ENCODE measurements around the gene CACNA2D4.

CACNA2D4 gene

DNA sequence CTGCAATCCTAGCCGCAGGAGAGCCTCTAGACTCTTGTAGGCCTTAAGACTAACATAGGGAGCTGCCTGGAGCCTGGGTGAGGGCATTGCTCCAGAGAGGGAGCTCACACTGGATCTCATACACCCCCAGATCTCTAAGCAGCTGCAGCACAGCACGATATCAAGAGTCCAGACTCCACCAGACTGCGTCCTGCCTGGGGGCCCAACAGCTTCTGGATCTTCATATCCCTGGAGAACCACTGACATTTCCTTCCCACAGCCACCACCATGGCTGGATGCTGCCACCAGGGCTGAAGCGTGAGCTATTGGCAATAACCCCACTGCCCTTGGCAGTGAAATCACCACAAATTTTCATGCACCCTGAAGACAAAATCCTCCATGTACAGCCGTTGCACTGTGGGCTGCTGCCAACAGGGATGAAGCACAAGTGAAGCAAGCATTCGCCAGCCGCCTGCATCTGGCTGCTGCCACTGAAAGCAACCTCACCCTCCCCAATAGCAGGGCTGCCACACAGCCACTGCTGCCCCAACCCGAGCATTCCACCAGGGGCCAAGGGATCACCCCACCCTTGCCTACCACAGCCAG lies 28.2 kb downstream of the CACNA2D4 start:
- in situ Hi-C loops (cut with MboI; ENCODE audit: low sequenced_read_pairs) = no loop called here

DNA sequence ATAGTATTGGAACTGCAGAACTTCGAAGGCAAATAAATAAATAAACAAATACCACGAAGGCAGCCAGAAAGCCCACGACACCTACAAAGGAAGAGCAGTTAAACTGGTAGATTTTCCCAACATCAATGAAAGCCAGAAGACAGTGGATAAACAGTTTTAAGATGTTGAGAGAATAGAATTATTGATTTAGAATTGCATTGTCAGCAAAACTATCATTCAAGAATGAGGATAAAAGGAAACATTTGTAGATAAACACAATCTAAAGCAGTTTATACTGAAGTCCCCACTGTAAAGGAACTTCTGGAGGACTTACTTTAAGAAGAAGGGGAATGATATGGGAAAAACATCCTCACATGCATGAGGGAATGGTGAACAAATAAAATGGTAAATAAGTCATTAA lies 29.5 kb downstream of the CACNA2D4 start:
- in situ Hi-C loops (cut with MboI; ENCODE audit: low sequenced_read_pairs) = no loop called here

DNA sequence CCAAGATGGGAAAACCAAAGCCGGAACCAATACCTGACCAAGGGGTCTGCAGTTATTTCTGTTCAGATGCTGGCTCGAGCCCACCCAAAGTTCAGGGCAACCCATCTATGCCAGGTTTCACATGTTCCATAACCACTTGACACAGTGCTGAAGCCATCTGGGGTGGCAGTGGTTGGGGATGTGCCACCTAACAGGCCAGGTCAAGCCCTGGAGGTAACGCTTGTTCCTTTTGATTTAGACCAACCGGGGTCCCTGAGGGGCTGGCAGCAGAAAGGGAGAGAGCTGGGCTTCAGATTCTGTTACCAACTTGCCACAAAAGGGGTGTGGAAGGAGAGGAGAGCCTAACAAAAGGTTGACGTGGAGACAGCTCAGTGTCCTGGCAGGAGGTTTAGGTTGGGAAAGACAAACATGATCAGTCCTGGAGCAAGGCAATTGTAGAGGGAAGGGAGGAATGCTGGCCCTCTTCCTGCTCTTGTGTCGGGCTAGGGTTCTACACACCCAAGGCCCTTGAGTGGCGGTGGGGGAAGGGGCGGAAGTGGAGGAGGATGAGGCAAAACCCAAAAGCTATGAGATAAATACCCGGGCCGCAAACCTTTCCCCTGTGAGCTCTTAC lies 31.9 kb downstream of the CACNA2D4 start:
- in situ Hi-C loops (cut with MboI; ENCODE audit: low sequenced_read_pairs) = no loop called here

DNA sequence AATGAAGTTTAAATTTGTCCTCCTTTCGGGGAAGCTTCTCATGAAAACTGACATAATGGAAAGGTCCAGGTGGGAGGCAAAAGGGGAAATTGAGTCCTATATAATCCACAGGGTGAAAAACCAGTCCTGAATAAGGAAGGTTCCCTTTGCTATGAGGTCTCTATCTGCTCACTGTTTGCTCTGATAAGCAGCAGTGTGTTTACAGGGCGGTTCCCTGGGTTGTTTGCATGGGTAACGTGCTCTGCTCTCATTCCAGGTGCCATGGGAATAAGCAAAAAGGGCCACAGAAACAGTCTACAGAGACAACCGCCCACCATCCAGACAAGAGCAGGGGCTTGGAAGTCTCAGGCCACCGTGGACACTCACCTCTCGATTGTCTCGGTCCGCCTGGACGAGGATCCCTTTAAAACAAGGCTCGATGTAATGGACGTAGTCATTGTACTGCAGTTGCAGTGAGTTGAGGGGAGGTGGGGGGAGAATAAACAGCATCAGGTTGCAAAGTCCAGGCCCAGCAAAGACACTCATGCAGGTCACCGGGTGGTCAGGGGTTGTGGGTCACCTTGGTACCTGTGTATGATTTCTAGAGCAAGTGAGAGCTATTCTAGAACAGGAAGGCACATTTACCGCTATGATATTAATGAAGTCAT lies 32.7 kb downstream of the CACNA2D4 start:
- in situ Hi-C loops (cut with MboI; ENCODE audit: low sequenced_read_pairs) = no loop called here

DNA sequence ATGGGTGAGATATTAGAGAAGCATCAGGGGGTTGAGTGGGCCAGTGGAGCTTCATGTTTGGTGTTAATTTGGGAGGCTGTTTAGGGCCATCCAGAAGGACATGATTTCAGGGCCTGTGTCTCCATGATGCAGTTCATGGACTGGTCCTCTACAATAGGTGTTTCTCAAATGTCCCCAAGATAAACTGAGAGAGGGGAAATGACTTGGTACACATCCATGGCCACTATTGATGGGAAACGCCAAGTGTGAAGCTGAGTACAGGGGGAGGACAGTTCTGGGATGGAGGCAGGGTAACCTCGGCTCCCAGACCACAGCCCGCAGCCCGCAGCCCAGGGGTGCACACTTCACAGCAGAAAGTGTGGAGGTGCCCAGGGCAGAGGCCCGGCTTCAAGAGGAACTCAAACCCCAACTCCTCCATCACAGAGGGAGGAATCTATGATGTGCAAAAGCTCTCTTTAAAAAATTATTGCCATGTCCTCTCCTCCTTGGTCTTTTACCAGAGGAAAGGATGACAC lies 33.3 kb downstream of the CACNA2D4 start:
- in situ Hi-C loops (cut with MboI; ENCODE audit: low sequenced_read_pairs) = no loop called here

DNA sequence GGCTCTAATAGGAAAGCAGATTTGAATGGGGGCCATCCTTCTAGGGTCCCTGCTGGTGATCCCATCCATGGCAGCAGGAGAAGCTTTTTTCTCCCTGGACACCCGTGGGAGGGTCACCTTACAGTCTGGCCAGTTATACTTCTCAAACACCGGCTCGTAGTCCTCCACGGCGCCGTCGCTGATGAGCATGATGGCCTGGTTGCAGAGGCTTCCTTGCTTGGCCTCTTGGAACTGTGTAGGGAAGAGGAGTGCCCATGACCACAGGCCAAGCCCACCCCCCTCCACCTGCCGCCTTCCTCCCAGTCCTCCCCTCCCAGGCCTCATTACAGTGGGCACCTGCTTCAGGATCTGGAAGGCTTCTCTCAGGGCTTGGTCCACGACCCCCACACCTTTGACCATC lies 33.8 kb downstream of the CACNA2D4 start:
- in situ Hi-C loops (cut with MboI; ENCODE audit: low sequenced_read_pairs) = no loop called here

DNA sequence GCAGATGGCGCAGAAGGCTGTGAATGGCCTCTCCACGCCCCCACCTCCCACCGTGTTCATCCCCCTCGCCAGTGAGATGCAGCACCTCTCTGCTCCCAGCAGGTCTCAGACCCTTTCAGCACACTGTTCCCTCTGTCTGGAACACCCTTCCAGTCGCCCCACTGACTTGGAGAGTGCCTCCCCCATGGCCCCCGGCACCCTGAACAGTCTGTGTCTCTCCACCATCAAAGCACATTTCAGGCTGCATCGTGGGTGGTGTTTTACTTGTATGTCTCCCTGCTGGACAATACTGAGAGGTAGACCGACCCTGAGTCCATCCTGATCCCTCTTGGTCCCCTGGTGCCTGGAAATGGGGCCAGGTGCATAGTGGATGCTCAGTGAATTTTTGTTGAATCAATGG lies 34.9 kb downstream of the CACNA2D4 start:
- in situ Hi-C loops (cut with MboI; ENCODE audit: low sequenced_read_pairs) = no loop called here

DNA sequence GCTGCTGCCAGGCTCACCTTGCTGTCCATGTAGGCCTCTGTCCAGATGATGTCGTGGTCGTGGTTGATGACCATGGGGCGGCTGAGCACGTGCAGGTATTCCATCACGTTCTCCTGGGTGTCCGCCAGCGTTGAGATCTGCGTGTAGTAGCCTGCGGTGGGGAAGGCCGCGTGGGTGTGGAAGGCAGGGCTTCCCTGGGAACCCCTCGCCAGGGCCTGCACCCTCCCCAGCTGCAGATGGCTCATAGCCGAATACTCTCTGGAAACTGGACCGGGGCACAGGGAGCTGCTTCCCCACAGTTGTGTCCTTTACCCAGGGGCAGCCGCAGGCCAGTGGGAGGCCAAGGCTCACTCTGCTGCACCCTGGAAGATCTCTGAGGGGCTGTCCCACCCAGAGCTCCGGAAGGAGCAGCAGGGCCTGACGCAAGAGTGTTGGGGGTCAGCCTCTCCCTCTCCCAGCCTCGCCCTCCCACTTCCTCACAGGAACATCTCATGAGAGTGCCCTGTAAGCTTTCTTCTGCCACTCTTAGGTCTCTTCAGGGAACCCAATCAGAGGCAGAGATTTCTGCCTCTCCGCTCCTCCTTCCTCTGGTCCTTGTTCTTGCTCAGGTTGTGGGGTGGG lies 35.5 kb downstream of the CACNA2D4 start:
- in situ Hi-C loops (cut with MboI; ENCODE audit: low sequenced_read_pairs) = no loop called here

DNA sequence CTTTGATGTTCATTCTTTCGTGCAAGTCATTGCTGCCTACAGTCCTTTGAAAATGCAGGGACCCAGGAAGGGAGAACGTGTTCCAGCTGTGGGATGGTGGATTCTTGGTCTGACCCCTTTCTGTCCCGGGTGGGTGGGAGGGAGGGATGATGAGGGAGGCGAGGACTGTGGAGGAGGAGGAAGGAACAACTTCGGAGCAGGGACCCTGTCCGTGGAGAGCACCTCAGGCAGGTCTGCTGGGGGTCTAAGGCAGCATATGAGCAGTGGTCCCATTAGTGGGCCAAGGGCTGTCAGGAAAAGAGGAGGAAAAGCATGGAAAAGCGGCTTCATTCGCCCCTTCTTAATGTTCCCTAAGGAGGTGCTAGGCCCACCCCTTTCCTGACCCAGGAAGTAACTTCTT lies 36.0 kb downstream of the CACNA2D4 start:
- in situ Hi-C loops (cut with MboI; ENCODE audit: low sequenced_read_pairs) = no loop called here

DNA sequence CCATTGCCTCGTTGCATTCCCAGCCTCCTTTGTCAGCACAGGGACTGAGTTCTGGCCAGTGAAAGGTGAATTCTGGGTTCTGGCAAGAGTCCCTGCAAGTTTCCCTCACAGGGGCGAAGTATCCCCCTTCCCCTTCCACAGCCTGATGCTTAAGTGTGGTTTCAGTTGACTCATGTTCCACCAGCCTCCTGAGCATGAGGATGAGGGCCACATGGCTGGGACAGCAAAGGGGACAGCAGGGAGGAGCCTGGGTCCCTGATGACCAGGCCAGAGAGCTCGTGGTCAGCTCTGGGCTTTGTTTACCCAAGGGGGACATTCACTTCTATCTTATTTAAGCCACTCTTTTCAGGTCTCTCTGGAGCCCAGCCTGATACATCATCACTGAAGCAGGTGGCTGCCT lies 36.5 kb downstream of the CACNA2D4 start:
- in situ Hi-C loops (cut with MboI; ENCODE audit: low sequenced_read_pairs) = no loop called here

DNA sequence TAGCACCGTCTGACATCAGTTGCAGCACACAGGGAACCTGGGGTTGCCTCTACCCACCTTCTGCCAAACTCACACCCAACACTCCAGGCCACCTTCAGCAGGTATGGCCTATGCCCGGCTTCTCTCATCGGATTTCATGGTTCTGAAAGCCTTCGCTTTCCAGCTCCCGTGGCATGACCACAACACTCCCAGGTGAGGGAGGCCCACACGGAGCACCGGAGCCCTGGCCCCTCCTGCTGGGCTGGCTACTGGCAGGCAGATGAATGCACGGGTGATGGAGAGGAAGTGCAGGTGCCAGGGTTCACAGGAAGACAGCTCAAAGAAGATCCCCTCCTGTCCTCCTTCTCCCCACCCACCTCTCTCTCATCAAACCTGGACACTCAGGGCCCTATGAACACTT lies 37.2 kb downstream of the CACNA2D4 start:
- in situ Hi-C loops (cut with MboI; ENCODE audit: low sequenced_read_pairs) = no loop called here

DNA sequence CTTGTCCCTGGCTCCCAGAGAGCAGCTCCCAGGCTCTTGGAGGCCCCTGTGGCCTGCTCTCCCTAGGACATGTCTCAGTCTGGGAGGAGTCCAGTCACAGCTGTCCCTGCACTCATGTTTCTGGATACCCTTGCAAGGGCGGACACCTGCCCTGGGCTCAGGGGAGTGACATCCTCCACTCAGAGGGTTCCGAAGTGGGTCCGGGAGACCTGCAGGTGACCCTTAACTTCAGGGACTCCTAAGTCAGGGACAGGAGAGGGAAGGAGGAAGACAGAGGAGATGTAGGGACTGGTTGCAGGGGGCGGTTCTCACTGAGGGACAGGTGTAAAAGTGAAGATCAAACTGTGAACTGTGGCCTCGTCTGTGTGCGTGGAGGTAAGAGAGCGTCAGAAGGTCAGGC lies 37.6 kb downstream of the CACNA2D4 start:
- in situ Hi-C loops (cut with MboI; ENCODE audit: low sequenced_read_pairs) = no loop called here

DNA sequence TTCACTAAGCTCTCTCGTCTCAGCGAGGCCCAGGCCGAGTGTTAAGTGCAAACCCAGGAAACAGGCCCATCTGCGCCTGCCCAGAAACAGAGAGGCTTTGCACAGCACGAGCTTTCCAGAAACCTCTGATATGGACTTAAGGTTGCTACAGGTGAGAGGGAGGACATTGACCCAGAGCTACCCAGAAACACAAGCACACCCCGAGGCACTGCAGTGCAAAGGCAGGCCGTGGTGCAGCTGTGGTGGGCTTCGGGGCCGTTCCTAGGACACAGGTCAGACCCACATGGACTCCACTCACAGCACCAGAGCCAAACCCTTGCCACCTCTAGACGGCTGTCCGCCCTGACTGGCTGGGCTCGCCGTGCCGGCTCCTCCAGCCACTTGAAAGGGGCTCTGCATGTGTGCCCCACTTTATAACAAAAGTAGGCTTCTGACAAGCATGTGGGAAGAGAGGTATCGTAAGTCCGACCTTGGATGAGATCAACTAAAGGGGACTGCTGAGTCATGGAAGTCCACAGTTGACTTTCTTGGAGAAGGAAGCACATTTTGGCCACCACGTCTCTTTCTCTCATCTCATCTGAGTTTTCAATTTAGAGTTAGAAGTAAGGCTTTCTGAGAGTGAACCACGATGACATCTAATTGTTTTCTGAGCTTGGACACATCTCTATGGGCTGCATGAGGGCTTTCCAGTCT lies 38.2 kb downstream of the CACNA2D4 start:
- in situ Hi-C loops (cut with MboI; ENCODE audit: low sequenced_read_pairs) = no loop called here

DNA sequence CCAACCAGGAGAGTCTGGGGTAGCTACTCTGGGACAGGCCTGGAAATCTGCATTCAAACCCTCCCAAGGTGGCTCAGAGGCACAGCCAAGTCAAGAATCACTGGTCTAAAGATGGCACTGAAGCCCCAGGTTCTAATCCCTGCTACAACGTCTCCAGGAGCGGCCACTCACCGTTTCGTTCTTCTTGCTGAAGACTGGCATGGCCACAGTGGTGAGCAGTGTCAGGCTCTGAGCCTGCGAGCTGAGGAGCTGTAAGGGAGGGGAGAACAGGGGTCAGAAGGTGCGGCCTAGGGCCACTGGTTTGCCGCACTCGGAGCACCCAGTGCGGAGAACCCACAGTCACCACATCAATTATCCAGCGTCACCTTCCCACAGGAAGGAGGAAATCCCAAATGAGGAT lies 38.8 kb downstream of the CACNA2D4 start:
- in situ Hi-C loops (cut with MboI; ENCODE audit: low sequenced_read_pairs) = no loop called here

DNA sequence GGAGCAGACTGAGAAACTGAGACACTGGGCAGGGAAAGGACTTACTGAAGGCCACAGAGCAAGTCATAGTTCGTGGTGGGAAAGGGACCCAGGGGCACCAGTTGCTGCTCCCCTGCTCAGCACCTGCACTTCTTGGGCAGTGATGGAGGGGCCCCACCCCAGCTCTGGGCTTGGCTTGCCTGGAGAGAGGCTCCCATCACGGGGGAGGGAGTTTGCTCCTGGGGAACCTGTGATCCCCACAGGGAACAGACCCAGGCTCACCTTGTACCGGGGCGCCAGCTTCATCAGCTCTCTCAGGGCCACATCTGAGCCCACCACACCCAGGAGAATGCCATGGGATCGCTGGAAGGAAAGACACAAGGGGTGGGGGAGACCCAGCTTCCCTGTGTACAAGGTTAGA lies 39.8 kb downstream of the CACNA2D4 start:
- in situ Hi-C loops (cut with MboI; ENCODE audit: low sequenced_read_pairs) = no loop called here

DNA sequence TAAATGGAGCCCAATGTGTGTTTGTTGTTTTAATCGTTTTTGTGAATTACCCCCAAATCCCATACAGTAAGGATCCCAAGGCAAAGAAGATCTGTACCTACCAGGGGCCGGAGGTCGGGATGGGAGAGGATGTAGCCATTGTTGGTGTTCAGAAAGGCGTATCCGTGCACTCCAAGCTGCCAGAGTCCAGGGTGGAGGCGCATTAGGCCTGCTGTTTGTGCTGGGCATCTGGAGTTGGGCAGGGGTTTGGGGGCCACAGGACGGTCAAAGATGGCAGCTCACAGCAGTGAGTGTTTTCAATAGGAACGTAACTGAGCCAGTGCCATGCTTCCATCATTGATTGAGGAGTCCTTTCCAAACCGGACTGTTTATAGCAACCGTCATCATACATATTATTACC lies 40.2 kb downstream of the CACNA2D4 start:
- in situ Hi-C loops (cut with MboI; ENCODE audit: low sequenced_read_pairs) = no loop called here

DNA sequence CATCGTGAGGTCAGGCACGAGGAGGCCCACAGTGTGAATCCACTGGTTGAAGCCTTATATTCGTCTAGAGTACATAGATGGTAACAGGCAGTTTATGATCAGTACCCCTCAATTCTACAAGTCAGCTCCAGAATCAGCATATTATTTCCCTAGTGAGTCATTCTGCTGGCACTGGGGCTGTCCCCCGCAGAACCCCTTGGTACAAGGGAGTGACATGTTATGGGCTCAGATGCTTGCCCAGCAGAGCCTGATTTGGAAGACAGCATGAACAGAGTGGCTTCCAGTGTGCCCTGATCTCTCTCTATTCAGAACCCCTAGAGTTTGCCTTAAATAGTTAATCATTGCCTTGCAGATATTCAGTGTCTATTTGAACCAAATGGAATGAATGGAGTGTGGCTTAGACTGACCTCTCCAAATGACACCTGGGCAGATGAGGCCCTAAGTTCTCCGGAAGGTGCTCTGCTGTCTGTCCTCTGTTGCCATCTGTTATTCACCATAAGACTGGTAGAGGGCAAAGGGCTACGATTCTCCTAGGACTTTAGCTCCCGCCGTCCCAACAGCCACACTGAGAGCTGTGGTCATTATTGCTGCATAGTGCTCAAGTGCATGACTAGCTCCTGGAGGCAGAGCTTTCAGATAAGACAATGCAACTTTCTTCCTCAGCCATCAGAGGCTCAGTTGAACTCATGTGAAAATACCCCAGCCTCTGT lies 41.1 kb downstream of the CACNA2D4 start:
- in situ Hi-C loops (cut with MboI; ENCODE audit: low sequenced_read_pairs) = no loop called here

DNA sequence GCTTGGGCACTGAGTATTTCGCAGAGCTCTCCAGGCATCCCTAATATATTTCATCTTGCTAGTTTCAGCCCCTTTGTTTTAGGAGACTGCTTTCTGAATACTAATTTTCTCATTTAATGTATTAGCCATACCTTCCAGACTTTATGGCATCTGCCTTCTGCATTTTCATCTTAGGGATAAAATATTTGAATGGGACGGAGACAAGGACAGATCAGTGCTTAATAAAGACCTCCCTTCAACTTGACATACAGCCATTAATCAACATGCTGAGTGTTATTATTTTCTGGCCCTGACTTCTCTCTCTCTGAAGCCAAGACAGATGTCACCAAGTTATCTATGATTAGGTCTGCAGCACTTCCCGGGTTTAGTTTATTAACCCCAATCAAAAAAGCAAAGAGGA lies 42.4 kb downstream of the CACNA2D4 start:
- in situ Hi-C loops (cut with MboI; ENCODE audit: low sequenced_read_pairs) = no loop called here

DNA sequence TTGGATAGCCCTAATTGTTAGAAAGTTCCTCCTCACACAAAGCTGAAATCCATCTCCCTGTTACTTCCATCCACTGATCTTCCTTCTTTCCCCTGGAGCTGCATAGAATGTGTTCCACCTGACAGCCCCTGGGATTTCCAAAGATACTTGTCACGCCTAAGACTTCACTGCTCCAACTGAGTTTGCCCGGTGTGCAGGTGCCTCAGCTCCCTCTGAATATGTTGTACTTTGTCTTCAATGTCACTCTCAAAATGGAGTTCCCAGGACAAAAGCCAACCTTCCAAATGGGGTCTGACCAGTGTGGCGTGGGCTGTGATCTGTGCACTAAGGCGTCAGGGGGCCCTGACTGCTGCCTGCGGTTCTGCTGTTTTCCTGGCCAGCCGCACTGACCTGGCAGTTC lies 42.8 kb downstream of the CACNA2D4 start:
- in situ Hi-C loops (cut with MboI; ENCODE audit: low sequenced_read_pairs) = no loop called here

DNA sequence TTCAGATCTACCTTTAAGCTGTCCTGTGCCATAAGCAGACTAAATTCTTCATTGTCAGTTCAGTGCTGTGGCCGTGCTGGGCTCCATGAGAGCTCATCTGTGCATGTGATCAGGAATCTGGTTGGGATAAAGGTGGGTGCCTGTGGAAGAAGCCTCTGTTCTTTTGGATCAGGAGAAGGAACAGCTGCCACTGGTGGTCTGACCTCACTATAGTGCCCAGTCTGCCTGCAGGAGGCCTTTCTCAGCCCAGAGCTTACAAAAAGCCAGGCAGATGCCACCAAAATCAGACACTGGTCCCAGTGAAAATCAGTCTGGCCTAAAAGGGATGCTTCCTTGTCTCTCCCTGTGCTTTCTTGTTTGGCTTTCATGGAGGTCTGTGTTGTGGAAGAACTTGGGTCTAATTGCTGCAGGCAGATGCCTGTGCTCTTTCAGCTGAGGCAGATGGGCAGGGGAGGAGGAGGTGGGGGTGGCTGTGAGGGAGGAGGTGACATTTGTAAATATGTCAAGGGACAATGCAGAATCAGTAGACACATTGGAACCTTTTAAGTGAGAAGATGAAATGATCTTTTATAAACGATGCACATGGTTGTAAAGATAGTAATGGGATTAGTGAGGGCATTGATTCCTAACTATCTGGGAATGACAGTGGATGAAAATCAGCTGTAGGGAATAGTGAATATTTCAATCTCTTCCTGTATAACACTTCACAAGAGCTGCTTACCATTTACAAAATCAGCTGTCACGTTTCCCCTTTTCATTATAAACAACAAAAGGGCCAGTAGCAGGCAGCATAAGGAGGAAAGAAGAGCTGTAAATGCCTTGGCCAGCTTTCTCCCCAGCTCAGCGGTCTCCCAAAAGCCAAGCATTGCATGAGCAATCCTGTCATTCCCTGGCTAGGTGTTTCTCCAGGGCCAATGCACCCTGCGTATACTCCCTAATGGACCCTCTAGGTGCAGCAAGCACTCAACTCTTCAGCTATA lies 44.6 kb downstream of the CACNA2D4 start:
- in situ Hi-C loops (cut with MboI; ENCODE audit: low sequenced_read_pairs) = no loop called here
